ENCODE results near the gene MYL2. TPM values are rescaled to one million over a fixed set of nuclear protein-coding genes. Genes with fewer than 3 reads are reported as not detected.

The MYL2 gene
- polyA plus RNA-seq, 4 donors = 0.55 to 143 (median 22.5) TPM

DNA sequence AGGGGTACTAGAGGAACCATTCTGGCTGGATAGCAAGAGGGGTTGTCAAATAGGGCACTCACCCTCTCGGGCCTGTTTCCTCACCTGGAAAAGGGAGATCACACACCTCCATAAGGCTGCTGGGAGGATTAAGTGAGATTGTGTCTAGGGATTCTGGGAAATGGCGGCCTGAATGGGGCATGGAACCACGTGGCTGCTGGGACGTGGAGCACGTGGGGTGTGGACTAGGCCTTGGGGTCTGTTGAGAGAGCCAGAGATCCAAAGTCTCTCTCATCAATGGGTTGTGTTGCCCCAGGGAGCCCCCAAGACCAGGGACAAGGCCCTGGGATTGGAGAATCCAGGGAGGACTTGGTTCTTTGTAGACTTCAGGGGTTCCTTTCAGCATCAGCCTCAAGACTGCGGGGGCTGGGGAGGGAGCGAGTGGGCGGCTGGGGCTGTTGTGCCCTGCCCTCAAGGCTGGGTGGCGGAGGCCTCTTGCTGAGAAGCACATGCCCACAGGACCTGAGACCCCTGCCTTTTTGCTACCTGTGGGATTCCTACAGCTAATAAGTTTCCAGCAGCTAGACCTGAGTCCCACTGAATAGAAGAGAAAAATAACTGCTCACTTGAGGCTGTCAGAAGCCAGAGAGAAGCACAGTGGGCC, 3.4 kb upstream of the MYL2 start:
- DNase-seq = no peak
- H3K36me3 ChIP-seq (ENCODE audit: control insufficient read depth in 3 of 3, insufficient read depth in 2 of 3, low read depth in 1 of 3, low read length in 3 of 3) = no peaks in the 10 kb centered on the region
- H3K27ac ChIP-seq (ENCODE audit: low read depth in 1 of 3, low read length in 2 of 3) = no peak overlapping the region
- H3K4me1 ChIP-seq (ENCODE audit: control insufficient read depth in 3 of 3, insufficient read depth in 2 of 3, low read depth in 1 of 3, low read length in 2 of 3) = no peaks in the 10 kb centered on the region
- 81 to 91% (median 81%) methylated on average over 9 of the region's 9 CpGs for WGBS, 3 donors
- peaks cover 0 to 2% (median 0%) of the 10 kb centered on the region in 3 donors for H3K27me3 ChIP-seq (ENCODE audit: control insufficient read depth in 3 of 3, insufficient read depth in 3 of 3, low read length in 3 of 3)
- H3K4me3 ChIP-seq (ENCODE audit: low read depth in 1 of 3, low read length in 3 of 3) = no peak overlapping the region
- FAIRE-seq = no peak
- no peaks in the 10 kb centered on the region for H3K9me3 ChIP-seq (ENCODE audit: control insufficient read depth in 2 of 2, insufficient read depth in 1 of 2, low read depth in 1 of 2, low read length in 1 of 2)

GRCh38 chr12:110923192-110923591, 2.8 kb upstream of the MYL2 start:
- DNase-seq = no peak

GRCh38 chr12:110922652-110923051, 2.3 kb upstream of the MYL2 start:
- no peak for DNase-seq
- no peak overlapping the region for H3K27ac ChIP-seq (ENCODE audit: low read depth in 1 of 3, low read length in 2 of 3)
- peaks cover 0 to 2% (median 0%) of the 10 kb centered on the region in 3 donors for H3K27me3 ChIP-seq (ENCODE audit: control insufficient read depth in 3 of 3, insufficient read depth in 3 of 3, low read length in 3 of 3)
- FAIRE-seq = no peak
- no peaks in the 10 kb centered on the region for H3K4me1 ChIP-seq (ENCODE audit: control insufficient read depth in 3 of 3, insufficient read depth in 2 of 3, low read depth in 1 of 3, low read length in 2 of 3)
- 69 to 70% (median 70%) methylated on average over 7 of the region's 7 CpGs for WGBS, 3 donors
- no peak overlapping the region for H3K4me3 ChIP-seq (ENCODE audit: low read depth in 1 of 3, low read length in 3 of 3)
- H3K36me3 ChIP-seq (ENCODE audit: control insufficient read depth in 3 of 3, insufficient read depth in 2 of 3, low read depth in 1 of 3, low read length in 3 of 3) = no peaks in the 10 kb centered on the region
- no peaks in the 10 kb centered on the region for H3K9me3 ChIP-seq (ENCODE audit: control insufficient read depth in 2 of 2, insufficient read depth in 1 of 2, low read depth in 1 of 2, low read length in 1 of 2)

More at GRCh38 chr12:110923192-110923591, 2.8 kb upstream of the MYL2 start:
- Histone ChIP-seq H3K4me1 (ENCODE audit: control insufficient read depth in 3 of 3, insufficient read depth in 2 of 3, low read depth in 1 of 3, low read length in 2 of 3) (no peaks in the 10 kb centered on the region), H3K27me3 (ENCODE audit: control insufficient read depth in 3 of 3, insufficient read depth in 3 of 3, low read length in 3 of 3) (peaks cover 0 to 2% (median 0%) of the 10 kb centered on the region in 3 donors), H3K4me3 (ENCODE audit: low read depth in 1 of 3, low read length in 3 of 3) (no peak overlapping the region), H3K27ac (ENCODE audit: low read depth in 1 of 3, low read length in 2 of 3) (no peak overlapping the region), H3K9me3 (ENCODE audit: control insufficient read depth in 2 of 2, insufficient read depth in 1 of 2, low read depth in 1 of 2, low read length in 1 of 2) (no peaks in the 10 kb centered on the region), H3K36me3 (ENCODE audit: control insufficient read depth in 3 of 3, insufficient read depth in 2 of 3, low read depth in 1 of 3, low read length in 3 of 3) (no peaks in the 10 kb centered on the region)
- WGBS, 3 donors = 77 to 93% (median 80%) methylated on average over 4 of the region's 4 CpGs
- no peak for FAIRE-seq

DNA sequence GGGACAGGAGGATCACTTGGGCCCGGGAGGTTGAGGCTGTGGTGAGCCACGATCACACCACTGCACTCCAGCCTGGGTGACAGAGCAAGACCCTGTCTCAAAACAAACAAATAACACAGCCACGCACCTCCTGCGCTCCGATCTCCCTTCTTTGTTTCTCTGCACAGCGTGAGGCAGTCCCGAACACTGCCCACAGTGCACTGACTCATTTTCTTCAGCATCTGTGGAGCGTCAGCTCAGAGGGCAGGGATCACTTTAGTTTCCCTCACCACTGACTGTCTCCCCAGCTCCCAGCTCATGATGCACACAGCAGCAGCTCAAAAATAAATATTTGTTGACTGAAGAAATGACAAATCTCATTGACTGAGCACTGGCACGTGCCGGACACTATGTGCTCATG, 883 bp upstream of the MYL2 start:
- Histone ChIP-seq H3K4me3 (ENCODE audit: low read depth in 1 of 3, low read length in 3 of 3) (no peak overlapping the region), H3K27ac (ENCODE audit: low read depth in 1 of 3, low read length in 2 of 3) (no peak overlapping the region), H3K4me1 (ENCODE audit: control insufficient read depth in 3 of 3, insufficient read depth in 2 of 3, low read depth in 1 of 3, low read length in 2 of 3) (no peaks in the 10 kb centered on the region), H3K9me3 (ENCODE audit: control insufficient read depth in 2 of 2, insufficient read depth in 1 of 2, low read depth in 1 of 2, low read length in 1 of 2) (no peaks in the 10 kb centered on the region), H3K27me3 (ENCODE audit: control insufficient read depth in 3 of 3, insufficient read depth in 3 of 3, low read length in 3 of 3) (peaks cover 0 to 2% (median 0%) of the 10 kb centered on the region in 3 donors), H3K36me3 (ENCODE audit: control insufficient read depth in 3 of 3, insufficient read depth in 2 of 3, low read depth in 1 of 3, low read length in 3 of 3) (no peaks in the 10 kb centered on the region)
- WGBS, 3 donors = 73 to 79% (median 74%) methylated on average over 10 of the region's 10 CpGs
- DNase-seq (no peak), FAIRE-seq (no peak)

DNA sequence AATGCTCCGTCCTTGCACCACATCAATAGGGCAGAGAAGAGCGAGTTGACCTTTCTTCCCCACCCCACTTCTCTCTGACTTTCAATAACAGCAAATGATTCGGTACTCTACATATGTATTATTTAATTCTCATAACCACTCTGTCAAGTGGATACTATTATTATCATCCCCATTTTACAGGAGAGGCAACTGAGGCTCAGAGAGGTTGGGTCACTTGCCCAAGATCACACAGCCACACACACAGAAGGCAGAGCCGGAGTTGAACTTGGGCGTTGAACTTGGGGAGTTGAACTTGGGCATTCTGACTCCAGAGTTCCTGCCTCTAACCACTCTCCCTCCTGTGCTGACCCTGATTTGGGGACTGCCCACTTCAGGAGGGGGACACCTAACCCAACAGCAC, 659 bp downstream of the MYL2 start:
- FAIRE-seq (no peak), DNase-seq (no peak)
- H3K9me3 ChIP-seq (ENCODE audit: control insufficient read depth in 2 of 2, insufficient read depth in 1 of 2, low read depth in 1 of 2, low read length in 1 of 2) = no peaks in the 10 kb centered on the region
- H3K27me3 ChIP-seq (ENCODE audit: control insufficient read depth in 3 of 3, insufficient read depth in 3 of 3, low read length in 3 of 3) = peaks cover 0 to 2% (median 0%) of the 10 kb centered on the region in 3 donors
- no peaks in the 10 kb centered on the region for H3K4me1 ChIP-seq (ENCODE audit: control insufficient read depth in 3 of 3, insufficient read depth in 2 of 3, low read depth in 1 of 3, low read length in 2 of 3)
- no peaks in the 10 kb centered on the region for H3K36me3 ChIP-seq (ENCODE audit: control insufficient read depth in 3 of 3, insufficient read depth in 2 of 3, low read depth in 1 of 3, low read length in 3 of 3)
- H3K4me3 ChIP-seq (ENCODE audit: low read depth in 1 of 3, low read length in 3 of 3) = no peak overlapping the region
- WGBS, 3 donors = 78 to 84% (median 81%) methylated on average over 5 of the region's 5 CpGs
- H3K27ac ChIP-seq (ENCODE audit: low read depth in 1 of 3, low read length in 2 of 3) = no peak overlapping the region

DNA sequence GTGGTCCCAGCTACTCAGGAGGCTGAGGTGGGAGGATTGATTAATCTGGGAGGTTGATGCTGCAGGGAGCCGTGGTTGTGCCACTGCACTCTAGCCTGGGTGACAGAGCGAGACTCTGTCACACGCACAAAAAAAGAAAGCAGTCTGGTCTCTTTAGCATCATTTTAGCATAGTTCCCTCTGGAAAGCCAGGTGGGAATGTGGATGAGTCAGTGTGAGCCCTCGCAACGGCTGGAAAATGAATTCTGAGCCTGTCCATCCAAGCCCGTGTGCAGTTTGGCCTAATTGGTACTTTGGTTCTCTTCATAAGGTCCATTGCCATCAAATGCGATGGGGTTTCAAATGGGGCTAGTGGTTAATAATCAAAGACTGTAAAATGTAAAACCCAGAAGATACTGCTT, 2.4 kb downstream of the MYL2 start:
- FAIRE-seq = no peak
- H3K4me3 ChIP-seq (ENCODE audit: low read depth in 1 of 3, low read length in 3 of 3) = no peak overlapping the region
- 77 to 86% (median 82%) methylated on average over 7 of the region's 7 CpGs for WGBS, 3 donors

DNA sequence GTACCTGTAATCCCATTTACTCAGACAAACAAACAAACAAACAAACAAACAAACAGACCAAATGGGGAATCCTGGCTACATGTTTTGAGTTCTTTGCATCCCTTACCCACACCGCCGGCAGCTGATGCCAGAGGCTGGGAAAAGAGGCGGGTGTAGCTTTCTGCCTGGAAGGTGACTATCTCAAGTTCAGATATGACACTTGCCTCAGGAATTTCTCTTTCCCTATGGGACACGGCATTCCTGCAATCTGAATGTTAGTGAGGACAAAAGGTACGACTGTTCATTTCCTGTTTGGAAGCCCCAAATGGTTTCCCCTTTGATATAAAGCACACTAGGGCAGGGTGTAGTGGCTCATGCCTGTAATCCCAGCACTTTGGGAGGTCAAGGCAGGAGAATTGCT, 2.9 kb downstream of the MYL2 start:
- Histone ChIP-seq H3K9me3 (ENCODE audit: control insufficient read depth in 2 of 2, insufficient read depth in 1 of 2, low read depth in 1 of 2, low read length in 1 of 2) (no peaks in the 10 kb centered on the region), H3K27ac (ENCODE audit: low read depth in 1 of 3, low read length in 2 of 3) (no peak overlapping the region), H3K27me3 (ENCODE audit: control insufficient read depth in 3 of 3, insufficient read depth in 3 of 3, low read length in 3 of 3) (no peaks in the 10 kb centered on the region), H3K4me1 (ENCODE audit: control insufficient read depth in 3 of 3, insufficient read depth in 2 of 3, low read depth in 1 of 3, low read length in 2 of 3) (no peaks in the 10 kb centered on the region), H3K4me3 (ENCODE audit: low read depth in 1 of 3, low read length in 3 of 3) (no peak overlapping the region), H3K36me3 (ENCODE audit: control insufficient read depth in 3 of 3, insufficient read depth in 2 of 3, low read depth in 1 of 3, low read length in 3 of 3) (no peaks in the 10 kb centered on the region)
- DNase-seq = no peak
- FAIRE-seq = no peak
- WGBS, 3 donors = 16 to 49% (median 35%) methylated on average over 5 of the region's 5 CpGs

More for the DNA sequence above, 2.4 kb downstream of the MYL2 start:
- H3K27me3 ChIP-seq (ENCODE audit: control insufficient read depth in 3 of 3, insufficient read depth in 3 of 3, low read length in 3 of 3) = no peaks in the 10 kb centered on the region
- no peaks in the 10 kb centered on the region for H3K9me3 ChIP-seq (ENCODE audit: control insufficient read depth in 2 of 2, insufficient read depth in 1 of 2, low read depth in 1 of 2, low read length in 1 of 2)
- H3K4me1 ChIP-seq (ENCODE audit: control insufficient read depth in 3 of 3, insufficient read depth in 2 of 3, low read depth in 1 of 3, low read length in 2 of 3) = no peaks in the 10 kb centered on the region
- H3K27ac ChIP-seq (ENCODE audit: low read depth in 1 of 3, low read length in 2 of 3) = no peak overlapping the region
- no peaks in the 10 kb centered on the region for H3K36me3 ChIP-seq (ENCODE audit: control insufficient read depth in 3 of 3, insufficient read depth in 2 of 3, low read depth in 1 of 3, low read length in 3 of 3)
- DNase-seq = no peak

GRCh38 chr12:110916295-110916875, 4.0 kb downstream of the MYL2 start:
- Histone ChIP-seq H3K27ac (ENCODE audit: low read depth in 1 of 3, low read length in 2 of 3) (no peak overlapping the region), H3K4me3 (ENCODE audit: low read depth in 1 of 3, low read length in 3 of 3) (no peak overlapping the region), H3K9me3 (ENCODE audit: control insufficient read depth in 2 of 2, insufficient read depth in 1 of 2, low read depth in 1 of 2, low read length in 1 of 2) (no peaks in the 10 kb centered on the region), H3K27me3 (ENCODE audit: control insufficient read depth in 3 of 3, insufficient read depth in 3 of 3, low read length in 3 of 3) (no peaks in the 10 kb centered on the region), H3K4me1 (ENCODE audit: control insufficient read depth in 3 of 3, insufficient read depth in 2 of 3, low read depth in 1 of 3, low read length in 2 of 3) (no peaks in the 10 kb centered on the region), H3K36me3 (ENCODE audit: control insufficient read depth in 3 of 3, insufficient read depth in 2 of 3, low read depth in 1 of 3, low read length in 3 of 3) (no peaks in the 10 kb centered on the region)
- FAIRE-seq (no peak), DNase-seq (no peak)
- WGBS, 3 donors = 72 to 83% (median 82%) methylated on average over 3 of the region's 3 CpGs

All from small intestine (tissue), 7 donors.